Breast epithelium (tissue), 3 donors: ENCODE results near the gene ZSCAN5A.

Experiments used
- POLR2A ChIP-seq: fragments of 450-650 bp; IDR thresholded peaks from one replicate; pipeline ENCODE4 v1.6.1; 2016; ENCODE audit warnings: antibody characterized with exemption, mild to moderate bottlenecking, moderate library complexity
- POLR2AphosphoS5 ChIP-seq, 3 donors: sonication (generic); formaldehyde crosslinking; IDR thresholded peaks; one replicate each; pipeline ENCODE4 v1.6.1; 2017; ENCODE audit warnings: antibody characterized with exemption in 3 of 3
- TF ChIP-seq, protein P1 (sequence below), 3 donors: fragments of 450-650 bp; IDR thresholded peaks; one replicate each; pipeline ENCODE4 v1.5.1; 2016 to 2017; ENCODE audit warnings: antibody characterized with exemption in 3 of 3, mild to moderate bottlenecking in 3 of 3, moderate library complexity in 3 of 3

DNA sequence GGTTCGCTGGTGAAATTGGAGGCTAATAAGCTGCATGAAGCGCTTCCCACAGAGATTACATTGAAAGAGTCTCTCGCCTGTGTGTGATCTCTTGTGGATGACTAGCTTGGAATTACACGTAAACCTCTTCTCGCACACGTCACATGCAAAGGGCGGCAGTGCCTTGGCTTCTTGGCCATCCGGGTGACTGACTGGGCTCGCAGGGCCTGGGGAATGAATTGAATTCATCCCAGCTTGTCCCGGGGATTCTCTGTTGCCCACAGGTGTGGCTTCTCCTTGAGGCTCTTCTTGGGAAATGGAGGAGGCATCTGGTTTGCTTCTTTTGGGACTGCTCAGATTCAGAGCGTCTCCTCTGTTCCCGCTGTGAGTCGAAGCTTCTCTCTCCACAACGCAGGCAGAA lies 92.8 kb downstream of the ZSCAN5A start:
- TF ChIP-seq, protein P1, sequence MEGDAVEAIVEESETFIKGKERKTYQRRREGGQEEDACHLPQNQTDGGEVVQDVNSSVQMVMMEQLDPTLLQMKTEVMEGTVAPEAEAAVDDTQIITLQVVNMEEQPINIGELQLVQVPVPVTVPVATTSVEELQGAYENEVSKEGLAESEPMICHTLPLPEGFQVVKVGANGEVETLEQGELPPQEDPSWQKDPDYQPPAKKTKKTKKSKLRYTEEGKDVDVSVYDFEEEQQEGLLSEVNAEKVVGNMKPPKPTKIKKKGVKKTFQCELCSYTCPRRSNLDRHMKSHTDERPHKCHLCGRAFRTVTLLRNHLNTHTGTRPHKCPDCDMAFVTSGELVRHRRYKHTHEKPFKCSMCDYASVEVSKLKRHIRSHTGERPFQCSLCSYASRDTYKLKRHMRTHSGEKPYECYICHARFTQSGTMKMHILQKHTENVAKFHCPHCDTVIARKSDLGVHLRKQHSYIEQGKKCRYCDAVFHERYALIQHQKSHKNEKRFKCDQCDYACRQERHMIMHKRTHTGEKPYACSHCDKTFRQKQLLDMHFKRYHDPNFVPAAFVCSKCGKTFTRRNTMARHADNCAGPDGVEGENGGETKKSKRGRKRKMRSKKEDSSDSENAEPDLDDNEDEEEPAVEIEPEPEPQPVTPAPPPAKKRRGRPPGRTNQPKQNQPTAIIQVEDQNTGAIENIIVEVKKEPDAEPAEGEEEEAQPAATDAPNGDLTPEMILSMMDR (IDR thresholded peaks at IDR 0.05) = no peak
- TF ChIP-seq POLR2A (no peak), POLR2AphosphoS5 (IDR thresholded peaks at IDR 0.05) (no peak)
